HG02840 (cell line): ENCODE data around the gene FDX1.

ENCODE experiments used
- ATAC-seq: cut with Tn5 transposase; IDR thresholded peaks from one replicate; pipeline ENCODE4 v1.9.1; 2021; ENCODE audit warnings: mild to moderate bottlenecking, moderate library complexity, moderate number of reproducible peaks; ENCODE audit not compliant: unreplicated experiment, low FRiP score

Gene FDX1

DNA sequence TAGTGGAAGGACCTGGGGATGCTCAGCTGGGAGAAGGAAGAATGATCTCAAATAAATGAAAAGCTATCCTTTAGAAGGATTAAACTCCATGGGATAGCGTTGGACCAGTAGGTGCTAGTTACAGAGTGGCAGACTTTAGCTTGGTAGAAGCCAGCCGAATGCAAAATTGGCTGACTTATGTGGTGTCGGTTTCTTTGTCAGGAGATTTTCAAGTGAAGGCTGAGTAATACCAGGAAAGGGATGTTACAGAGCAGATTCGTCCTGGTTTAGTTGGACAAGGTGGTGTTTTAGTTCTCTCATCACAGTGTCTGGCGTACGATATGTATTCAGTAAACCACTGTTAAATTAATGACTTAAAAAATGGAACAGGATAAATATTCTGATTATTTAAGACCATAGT, 26.0 kb downstream of the FDX1 start:
- ATAC-seq = peak; percentile 49

DNA sequence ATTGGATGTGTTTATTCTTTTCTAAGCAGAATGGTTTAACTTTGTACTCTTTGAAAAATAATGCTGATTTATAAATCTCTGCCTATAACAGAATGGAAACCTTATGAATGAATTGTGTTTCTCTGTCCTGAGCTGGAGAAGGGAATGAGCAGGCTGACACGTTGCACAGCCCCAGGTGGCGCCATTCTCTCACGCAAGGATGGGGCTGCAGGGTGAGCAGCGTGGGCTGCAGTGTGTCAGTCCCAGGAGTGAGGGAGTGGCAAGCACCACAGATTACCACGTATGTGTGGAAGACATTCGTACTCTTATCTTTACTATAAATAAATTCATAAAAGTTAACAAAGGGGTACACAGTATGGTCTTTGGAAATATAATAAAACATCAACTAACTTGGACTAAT, 33.4 kb downstream of the FDX1 start:
- no peak for ATAC-seq

DNA sequence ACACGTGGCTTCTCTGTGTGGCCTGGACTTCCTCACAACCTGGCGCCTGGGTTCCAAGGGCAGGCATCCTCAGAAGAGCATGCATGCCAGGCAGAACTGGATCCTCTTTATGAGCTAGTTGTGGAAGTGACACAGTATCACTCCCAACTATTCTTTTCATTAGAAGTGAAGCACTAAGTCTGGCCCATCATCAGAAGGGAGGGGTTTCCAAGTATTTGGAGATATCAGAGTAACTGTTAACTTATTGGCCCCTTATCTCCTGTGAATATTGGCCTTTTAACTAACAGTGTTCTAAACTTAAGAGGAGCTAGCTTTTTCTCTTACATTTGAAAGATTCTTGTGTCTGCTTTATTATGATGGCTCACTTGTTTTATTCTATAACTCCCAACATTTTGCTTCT, 35.5 kb downstream of the FDX1 start:
- no peak for ATAC-seq

DNA sequence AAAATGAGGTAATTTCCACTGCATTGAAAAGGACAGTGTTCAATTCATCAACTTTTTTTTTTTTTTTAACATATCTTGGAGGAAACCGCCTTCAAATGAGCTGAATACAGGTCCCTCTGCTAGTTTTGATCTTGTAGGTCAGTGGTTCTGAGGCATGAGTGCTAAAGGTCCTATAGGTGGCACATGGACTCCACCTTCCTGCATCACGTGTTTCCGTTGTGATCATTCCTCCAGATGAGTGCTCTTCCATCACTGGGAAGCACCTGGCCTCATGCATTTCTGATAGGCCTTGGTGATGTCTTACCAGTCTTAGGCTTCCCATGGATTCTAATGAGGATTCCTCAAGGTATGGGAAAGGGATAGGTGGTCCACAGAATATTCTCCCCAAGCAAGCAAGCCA, 37.8 kb downstream of the FDX1 start:
- no peak for ATAC-seq

DNA sequence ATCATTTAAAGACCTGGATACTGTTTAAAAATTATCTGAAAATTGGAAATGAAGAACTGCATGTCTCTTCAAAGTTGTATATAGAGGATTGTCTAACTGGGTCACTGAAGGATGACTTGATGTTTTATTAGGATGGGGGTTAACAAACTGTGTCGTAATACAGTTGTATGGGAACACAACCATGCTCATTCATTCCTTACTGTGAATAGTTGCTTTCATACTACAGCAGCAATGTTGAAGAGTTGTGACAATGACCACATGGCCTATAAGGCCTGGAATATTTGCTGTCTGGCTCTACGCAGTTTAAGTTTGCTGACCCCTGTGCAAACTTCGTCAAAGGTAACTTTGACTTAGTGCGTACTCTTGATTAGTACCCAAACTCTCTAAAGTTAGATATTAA, 38.4 kb downstream of the FDX1 start:
- ATAC-seq = no peak

DNA sequence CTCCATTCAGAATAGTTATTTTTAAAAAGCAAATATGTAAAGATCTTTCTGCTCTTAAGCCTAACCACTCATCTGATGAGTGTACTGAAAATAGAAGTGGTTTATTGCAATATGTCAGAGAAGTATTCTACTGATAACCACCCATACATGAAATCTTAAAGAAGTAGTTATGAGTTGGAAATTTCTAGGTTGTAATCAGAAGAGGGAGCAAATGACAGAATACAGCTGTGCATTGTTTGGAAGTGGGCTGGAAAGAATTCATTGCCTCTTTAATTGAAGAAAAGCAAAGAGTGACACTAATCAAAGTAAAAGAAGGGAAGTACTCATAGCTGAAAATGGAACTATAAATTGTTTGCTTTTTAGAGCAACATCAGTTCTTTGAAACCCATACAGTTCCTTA, 39.4 kb downstream of the FDX1 start:
- no peak for ATAC-seq

DNA sequence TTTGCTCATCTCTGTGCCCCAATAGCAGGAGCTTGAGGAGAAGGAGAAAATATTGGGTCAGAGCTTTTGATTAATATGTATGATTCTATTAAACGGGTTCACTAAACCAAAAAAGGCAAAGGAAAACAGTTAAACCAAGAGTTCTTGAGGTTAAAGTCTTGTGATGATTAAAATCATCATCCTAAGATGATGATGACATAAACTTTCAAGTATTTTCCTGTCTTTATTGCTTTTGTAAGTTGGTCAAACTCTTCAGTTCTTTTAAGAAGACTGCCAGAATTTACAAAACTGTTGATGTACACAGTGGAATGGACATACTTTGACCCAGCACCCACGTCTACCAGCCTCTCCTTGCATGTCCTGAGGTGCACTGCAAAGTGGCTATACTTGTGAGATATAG, 41.0 kb downstream of the FDX1 start:
- ATAC-seq = no peak

DNA sequence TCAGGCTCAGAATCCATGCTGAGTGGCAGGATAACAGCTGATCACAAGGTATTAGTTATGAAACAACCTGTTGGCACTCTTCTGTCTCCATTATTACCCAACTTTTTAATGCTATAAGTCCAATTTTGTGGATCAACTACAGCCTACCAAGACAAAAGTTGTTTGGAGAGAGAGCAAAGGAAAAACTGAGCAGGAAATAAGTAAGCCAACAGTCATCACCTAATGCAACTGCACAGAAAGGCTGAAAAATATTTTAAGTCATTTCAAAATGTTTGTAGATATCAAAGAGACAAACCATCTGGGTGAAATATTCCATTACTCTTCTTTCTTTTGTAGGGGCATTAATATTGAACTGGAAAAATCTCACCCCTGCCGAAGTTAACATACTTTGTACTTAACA, 41.6 kb downstream of the FDX1 start:
- ATAC-seq = no peak

DNA sequence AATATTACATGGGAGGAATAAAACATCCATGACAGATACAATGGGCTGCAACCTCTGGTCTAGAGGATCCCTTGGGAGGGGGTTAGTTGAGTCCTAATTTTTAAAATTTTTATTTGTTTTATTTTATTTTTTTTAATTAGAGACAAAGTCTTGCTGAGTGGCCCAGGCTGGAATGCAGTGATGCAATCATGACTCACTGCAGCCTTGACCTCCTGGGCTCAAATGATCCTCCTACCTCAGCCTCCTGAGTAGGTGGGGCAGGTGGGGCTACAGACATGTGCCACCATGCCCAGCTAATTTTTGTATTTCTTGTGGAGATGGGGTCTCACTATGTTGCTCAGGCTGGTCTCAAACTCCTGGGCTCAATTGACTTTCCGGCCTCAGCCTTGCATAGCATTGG, 43.1 kb downstream of the FDX1 start:
- no peak for ATAC-seq

DNA sequence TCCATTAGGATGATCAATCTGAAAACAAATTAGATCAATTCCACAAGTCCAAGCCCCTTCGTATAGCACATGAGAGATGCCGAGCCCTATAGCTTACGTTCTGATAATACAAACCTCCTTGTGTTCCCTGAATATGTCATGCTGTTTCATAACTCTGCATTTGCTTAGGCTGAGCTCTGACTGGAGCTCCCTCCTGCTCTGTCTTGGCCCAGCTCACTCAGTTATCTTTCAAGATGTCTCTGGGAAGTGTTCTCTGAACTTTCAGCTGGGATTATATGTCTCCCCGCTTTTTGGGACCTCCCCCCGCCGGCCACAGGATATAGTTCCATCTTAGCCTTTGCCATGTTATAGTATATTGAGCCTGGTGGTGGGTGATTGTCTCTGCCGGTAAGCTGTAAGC, 44.0 kb downstream of the FDX1 start:
- ATAC-seq = no peak

DNA sequence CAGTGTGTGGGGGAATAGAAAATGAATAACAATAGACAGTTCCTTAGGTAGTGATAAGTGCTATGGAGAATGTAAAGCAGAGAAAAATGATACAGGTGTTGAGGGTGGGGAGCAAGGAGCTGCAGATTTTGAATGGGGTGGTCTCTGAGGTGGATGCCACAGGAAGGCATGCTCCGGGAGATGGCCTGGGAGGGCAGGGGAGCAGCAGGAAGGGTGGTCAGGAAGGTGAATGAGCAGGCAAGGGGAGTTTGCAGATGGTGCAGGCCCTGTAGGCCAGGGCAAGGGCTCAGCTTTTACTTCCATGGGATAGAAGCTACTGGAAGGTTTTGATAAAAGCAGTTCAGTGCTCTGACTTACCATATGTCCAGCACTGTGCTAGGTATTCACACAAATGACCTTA, 44.8 kb downstream of the FDX1 start:
- ATAC-seq = no peak

DNA sequence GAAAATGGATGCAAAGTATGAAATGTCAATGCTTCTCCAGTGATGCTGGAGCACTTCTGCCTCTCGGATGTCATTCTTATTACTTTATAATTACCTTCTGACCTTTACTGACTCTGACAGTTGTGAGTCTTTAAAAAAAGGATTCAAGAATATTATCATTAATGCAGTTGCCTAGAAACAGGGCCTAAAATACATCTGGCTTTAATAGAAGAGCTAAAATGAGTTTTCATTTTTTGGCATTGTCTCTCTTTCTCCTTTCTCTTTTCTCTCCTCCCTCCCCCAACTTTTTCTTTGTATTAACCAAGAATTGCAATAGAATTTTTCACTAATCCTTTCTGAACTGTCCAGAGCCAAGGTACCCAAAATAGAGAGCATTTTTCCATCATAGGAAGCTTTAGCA, 45.9 kb downstream of the FDX1 start:
- ATAC-seq = no peak

DNA sequence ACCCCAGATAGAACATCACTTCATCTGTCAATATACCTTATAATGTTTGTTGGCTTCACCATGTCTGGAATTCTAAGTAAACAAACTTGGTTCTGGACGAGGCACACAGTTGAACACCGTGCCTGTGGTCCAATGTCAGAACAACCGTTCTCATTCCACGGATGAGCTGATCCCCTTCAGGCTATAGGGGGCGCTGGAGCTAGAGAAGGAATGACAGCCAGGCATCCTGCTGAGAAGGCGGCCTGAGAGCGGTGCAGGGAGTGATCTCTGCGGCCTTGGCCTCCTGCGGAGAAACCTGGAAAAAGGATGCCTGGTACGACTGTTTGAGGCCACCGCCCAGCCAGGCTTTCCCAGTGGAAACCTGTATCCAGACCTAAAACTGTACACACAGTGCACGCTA, 48.7 kb downstream of the FDX1 start:
- no peak for ATAC-seq

DNA sequence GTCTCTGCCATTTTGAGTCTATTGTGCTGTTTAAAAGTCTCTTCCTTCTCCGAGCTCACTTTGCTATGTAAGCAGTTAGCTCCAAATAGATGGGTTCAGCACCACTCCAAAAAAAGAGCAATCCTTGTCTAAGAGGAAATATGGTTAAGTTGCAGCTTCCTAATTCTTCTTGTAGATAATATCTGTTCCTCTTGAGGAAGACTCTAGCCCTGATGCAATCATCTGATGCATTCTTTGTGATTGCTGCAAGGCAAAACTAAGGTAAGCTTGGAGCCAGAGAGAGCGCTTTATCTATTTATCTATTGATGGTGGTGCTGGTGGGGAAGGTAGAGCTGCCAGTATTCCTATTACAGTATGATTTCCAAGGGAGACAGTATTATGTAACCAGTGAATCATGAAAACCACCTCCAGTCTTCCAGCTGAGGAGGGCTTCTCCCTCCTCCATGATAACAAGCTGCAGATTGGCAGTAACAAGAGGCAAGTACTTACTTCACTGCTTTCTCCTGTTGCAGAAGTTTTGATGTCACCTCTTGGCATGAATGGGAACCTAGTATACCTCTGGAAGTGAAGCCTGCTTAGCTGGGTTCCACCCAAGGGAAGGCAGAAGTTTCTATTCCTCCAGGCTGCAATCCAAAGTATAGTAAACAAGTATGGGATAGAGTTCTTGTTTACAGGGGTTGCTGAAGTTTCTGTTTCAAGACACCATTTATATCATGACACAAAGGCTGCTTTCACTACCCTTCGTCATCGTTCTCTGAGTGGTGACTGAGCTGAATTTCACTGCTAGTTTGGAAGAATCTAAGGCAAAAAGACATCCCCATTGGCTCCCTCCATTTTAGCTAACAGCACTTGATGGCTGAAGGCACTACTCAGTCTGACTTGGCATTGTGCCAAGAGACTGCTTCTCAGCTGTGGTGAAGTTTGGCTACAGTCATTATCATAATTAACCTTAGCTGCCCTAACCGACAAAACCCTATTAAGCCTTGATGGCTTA, 49.7 kb downstream of the FDX1 start:
- ATAC-seq = no peak

DNA sequence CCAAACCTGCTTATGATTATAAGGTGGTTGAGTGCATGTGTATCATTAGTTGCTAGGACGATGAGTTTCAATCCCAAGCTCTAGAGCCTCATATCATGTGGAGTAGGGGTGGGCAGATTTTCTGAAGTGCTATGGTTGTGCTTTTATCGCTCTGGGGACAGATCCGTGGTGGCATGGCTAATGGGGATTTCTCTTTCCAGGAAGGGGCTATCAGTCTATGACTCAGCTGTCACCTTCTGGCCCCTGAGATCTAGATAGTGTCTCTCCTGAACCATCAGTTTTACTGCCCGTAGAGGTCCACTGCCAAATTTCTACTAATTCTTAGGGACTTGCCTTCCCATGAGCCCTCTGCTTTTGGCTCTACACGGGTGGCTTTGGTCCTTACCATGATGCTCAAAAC, 51.8 kb downstream of the FDX1 start:
- no peak for ATAC-seq

DNA sequence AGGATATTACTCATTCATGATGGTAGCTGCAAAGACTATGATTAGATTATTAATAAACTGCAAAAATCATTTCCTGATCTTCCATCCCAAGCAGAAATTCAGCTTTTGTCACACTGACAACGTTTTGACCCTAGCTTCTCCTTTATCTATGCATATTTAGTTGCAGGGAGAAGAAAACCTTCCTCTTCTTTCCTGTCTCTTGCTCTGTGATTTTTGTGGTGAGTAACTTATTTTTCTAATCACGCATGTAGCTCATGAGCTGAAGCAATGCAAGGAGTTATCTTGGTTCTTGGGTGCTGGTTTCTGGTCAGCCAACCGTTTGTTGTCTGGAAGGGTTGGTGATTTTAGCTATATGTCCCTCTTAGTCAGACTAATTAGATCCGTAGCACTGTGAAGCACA, 56.4 kb downstream of the FDX1 start:
- ATAC-seq = no peak

DNA sequence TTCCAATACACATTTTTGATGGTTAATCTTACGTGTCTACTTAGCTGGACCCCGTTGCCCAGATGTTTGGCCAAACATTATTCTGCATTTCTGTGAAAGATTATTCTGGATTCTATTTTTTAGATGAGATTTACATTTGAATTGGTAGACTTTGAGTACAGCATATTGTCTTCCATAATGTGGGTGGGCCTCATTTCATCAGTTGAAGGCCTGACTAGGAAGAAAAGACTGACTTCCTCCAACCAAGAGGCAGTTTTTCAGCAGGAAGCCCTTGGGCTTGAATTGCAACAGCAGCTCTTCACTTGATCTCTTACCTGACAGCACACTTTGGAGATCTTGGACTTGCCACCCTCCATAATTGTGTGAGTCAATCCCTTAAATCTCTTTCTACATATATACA, 58.7 kb downstream of the FDX1 start:
- no peak for ATAC-seq

DNA sequence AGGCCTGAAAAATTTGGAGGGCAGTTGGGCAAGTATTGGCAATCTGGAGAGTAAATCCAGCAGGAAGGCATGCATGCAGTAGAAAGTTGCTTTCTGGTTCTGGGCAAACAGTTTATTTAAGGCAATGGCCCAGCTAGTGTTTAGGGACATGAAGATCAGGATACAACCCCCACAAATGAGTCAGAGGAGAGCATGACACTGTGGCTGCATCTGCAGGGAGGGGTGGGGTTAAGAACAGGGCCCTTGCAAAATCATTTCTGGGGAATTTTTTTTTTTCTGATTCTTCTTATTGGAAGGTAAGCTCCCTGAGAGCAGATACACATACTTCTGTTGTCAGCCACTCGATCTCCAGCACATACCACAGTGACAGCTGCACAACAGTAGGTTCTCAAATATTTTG, 61.1 kb downstream of the FDX1 start:
- no peak for ATAC-seq

DNA sequence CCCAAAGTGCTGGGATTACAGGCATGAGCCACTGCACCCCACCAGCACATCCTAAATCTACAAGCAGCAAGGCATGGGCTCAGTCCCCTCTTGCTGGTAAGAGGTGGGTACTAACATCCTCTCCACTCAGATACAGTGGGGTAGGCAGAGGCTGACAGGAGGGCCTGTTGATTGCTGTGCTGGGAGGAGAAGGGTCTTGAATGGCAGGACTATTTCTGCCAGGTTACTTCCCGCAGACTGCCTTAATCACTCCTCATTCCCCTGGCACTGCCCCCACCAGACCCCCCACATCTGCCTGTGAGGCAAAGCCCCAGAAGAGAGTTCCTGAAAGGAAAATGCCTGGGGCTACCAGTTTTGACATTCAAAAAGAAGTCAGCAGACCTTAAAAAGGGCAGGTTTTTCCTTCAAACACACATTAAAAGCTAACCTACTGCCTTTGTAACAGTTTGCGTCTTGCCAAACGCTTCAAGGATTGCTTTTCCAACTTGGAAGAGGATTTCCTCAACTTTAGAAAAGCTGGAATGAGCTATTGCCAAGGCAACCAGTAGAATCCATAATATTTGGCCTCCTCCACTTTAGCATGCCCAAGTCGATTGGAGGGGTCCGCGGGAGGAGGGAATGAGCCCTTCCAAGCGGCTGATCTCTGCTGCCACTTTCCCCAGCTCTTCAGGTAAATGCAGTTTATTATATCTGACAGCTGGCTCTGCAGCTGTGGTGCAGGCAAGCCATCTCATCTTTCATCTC, 62.0 kb downstream of the FDX1 start:
- ATAC-seq = no peak

DNA sequence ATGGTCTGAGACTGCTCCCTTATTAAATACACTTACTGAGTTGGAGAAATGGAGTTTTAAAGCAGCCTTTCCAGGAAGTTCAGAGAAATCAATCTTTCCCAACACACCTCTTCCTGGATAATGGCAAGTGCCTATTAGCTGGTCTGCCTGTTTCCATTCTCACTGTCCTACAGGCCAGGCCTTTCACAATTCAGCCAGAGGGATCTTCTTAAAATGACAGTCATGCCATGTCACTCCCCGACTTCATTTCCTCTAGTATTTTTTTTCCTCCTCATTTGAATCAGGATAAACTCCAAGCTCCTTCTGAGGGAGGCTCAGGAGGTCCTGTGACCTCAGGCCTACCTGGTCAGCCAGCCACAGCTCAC, 62.6 kb downstream of the FDX1 start:
- ATAC-seq = no peak

DNA sequence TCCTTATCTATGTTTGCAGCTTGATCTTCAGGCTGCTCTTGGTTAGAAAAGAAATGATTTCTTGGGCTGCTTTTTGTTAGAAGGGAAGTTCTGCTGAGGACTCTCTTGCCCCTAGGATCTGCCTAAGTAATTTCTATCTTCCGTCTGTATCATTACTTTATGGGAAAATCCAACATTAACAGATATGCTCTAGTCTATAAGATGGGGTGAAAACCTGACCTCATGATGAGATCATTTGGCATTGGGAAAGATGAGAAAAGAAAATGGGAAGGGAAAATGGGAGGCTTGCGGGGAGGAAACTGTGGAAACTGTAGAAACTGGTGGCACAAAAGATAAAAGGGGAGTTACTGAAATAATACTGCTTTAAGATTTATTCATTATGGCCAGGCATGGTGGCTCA, 63.6 kb downstream of the FDX1 start:
- ATAC-seq = no peak
